SK-N-SH treated with all-trans-retinoic acid at 6 μM for 48 hours (cell line): ENCODE measurements around the gene SAP25.

Experiments used
- ATAC-seq: fragments of 200-7000 bp; cut with Tn5 transposase; 3 replicates; pipeline ENCODE4 v1.9.1; 2020; ENCODE audit warnings: mild to moderate bottlenecking, moderate library complexity
- ARNTL ChIP-seq: fragments of 450-650 bp; formaldehyde crosslinking; IDR thresholded peaks from 2 replicates; pipeline ENCODE4 v1.5.0; 2020; ENCODE audit warnings: low read depth, mild to moderate bottlenecking, moderate library complexity, borderline replicate concordance
- BACH2 ChIP-seq: fragments of 250-450 bp; sonication (Bioruptor Pico); IDR thresholded peaks from 2 replicates; pipeline ENCODE4 v1.9.0; 2021; ENCODE audit warnings: mild to moderate bottlenecking, borderline replicate concordance
- CSDC2 ChIP-seq: fragments of 250-450 bp; sonication (Bioruptor Pico); IDR thresholded peaks from 2 replicates; pipeline ENCODE4 v1.5.0; 2020; ENCODE audit warnings: mild to moderate bottlenecking, moderate library complexity
- ESRRG ChIP-seq: fragments of 250-450 bp; sonication (Bioruptor Pico); IDR thresholded peaks from 2 replicates; pipeline ENCODE4 v1.6.1; 2021; ENCODE audit warnings: mild to moderate bottlenecking
- GLIS3 ChIP-seq: fragments of 250-450 bp; sonication (Bioruptor Pico); IDR thresholded peaks from 2 replicates; pipeline ENCODE4 v1.5.0; 2020; ENCODE audit warnings: mild to moderate bottlenecking, moderate library complexity
- ISL1 ChIP-seq: fragments of 250-450 bp; sonication (Bioruptor Pico); IDR thresholded peaks from 2 replicates; pipeline ENCODE4 v2.1.2; 2022; ENCODE audit warnings: mild to moderate bottlenecking, moderate library complexity
- PPARA ChIP-seq: fragments of 250-450 bp; sonication (Bioruptor Pico); IDR thresholded peaks from 2 replicates; pipeline ENCODE4 v1.5.0; 2020; ENCODE audit warnings: mild to moderate bottlenecking, borderline replicate concordance
- RARB ChIP-seq: fragments of 250-450 bp; sonication (Bioruptor Pico); IDR thresholded peaks from 2 replicates; pipeline ENCODE4 v1.8.0; 2021; ENCODE audit warnings: mild to moderate bottlenecking, moderate library complexity
- SNAI2 ChIP-seq: fragments of 250-450 bp; sonication (Bioruptor Pico); IDR thresholded peaks from 2 replicates; pipeline ENCODE4 v1.5.0; 2020; ENCODE audit warnings: mild to moderate bottlenecking, moderate library complexity
- TCF4 ChIP-seq: fragments of 250-450 bp; sonication (Bioruptor Pico); IDR thresholded peaks from 2 replicates; pipeline ENCODE4 v1.8.0; 2021; ENCODE audit warnings: mild to moderate bottlenecking, moderate library complexity, borderline replicate concordance
- TOX ChIP-seq: fragments of 250-450 bp; sonication (Bioruptor Pico); IDR thresholded peaks from 2 replicates; pipeline ENCODE4 v1.8.0; 2021; ENCODE audit warnings: mild to moderate bottlenecking, moderate library complexity, borderline replicate concordance
- ZC3H10 ChIP-seq: fragments of 250-450 bp; sonication (Bioruptor Pico); IDR thresholded peaks from 2 replicates; pipeline ENCODE4 v1.5.1; 2021; ENCODE audit warnings: mild to moderate bottlenecking, moderate library complexity
- ZFP3 ChIP-seq: fragments of 250-450 bp; sonication (Bioruptor Pico); IDR thresholded peaks from 2 replicates; pipeline ENCODE4 v1.5.0; 2020; ENCODE audit warnings: mild to moderate bottlenecking, moderate library complexity
- ZFP30 ChIP-seq: fragments of 450-650 bp; formaldehyde crosslinking; IDR thresholded peaks from 2 replicates; pipeline ENCODE4 v1.5.0; 2022; ENCODE audit warnings: mild to moderate bottlenecking, moderate library complexity
- ZNF565 ChIP-seq: fragments of 450-650 bp; formaldehyde crosslinking; conservative IDR thresholded peaks from 2 replicates; pipeline ENCODE4 v1.5.0; 2020; ENCODE audit warnings: low read depth, mild to moderate bottlenecking, moderate library complexity
- ZNF70 ChIP-seq: fragments of 450-650 bp; formaldehyde crosslinking; IDR thresholded peaks from 2 replicates; pipeline ENCODE4 v1.5.0; 2020; ENCODE audit warnings: mild to moderate bottlenecking, moderate library complexity
- ZNF8 ChIP-seq: fragments of 450-650 bp; formaldehyde crosslinking; IDR thresholded peaks from 2 replicates; pipeline ENCODE4 v1.5.0; 2020; ENCODE audit warnings: mild to moderate bottlenecking, moderate library complexity
- TF ChIP-seq, protein P1 (sequence below): fragments of 250-450 bp; sonication (Bioruptor Pico); IDR thresholded peaks from 2 replicates; pipeline ENCODE4 v1.5.1; 2020; ENCODE audit warnings: low read depth, mild to moderate bottlenecking, moderate library complexity
- TF ChIP-seq, protein P2 (sequence below): fragments of 250-450 bp; sonication (Bioruptor Pico); IDR thresholded peaks from 2 replicates; pipeline ENCODE4 v1.5.0; 2020; ENCODE audit warnings: mild to moderate bottlenecking, moderate library complexity
- TF ChIP-seq, protein P3 (sequence below): fragments of 250-450 bp; sonication (Bioruptor Pico); IDR thresholded peaks from 2 replicates; pipeline ENCODE4 v1.8.0; 2020; ENCODE audit warnings: mild to moderate bottlenecking, moderate library complexity, borderline replicate concordance
- TF ChIP-seq, protein P4 (sequence below): fragments of 250-450 bp; sonication (Bioruptor Pico); IDR thresholded peaks from 2 replicates; pipeline ENCODE4 v1.8.0; 2021; ENCODE audit warnings: low read depth, mild to moderate bottlenecking, moderate library complexity, borderline replicate concordance

Gene SAP25

DNA sequence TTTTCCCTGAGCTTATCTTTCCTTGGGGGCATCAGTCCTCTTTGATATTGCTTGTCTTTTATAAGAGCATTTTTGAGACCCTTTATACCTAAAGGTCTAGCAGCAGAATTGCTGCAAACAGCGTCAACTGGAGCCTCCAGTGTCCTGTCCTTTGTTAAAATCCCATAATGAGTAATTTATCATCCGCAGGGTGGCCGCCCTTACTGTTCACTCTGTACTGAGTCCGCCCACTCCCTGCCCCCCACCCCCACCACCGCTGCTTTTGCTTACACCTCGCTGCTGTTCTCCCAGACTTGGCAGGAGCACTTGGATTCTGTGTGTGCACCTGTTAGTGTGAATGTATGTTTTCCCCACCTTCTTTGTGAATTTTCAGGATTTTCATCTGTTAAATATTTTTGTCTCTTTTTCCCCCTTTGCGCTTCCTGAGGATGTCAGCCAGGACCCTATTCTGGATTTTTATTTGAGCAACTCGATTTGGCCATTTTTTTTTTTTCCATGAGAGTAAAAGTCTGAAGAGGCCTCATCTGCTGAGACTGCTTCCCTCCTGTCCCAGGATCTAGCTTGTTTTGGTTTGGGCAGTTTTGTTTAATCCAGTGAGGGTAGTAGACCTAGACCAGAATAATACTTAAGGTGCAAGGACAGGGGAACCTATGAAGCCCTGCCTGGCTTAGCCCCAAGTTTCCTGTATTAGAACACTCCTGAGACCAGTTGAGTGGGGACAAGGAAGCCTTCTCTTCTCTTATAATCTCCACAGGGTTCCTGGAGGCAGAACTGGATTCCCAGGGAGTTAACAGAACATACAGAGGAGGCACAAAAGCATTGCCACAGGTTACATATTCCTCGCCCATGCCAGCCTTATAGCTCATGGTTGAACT lies 26.5 kb downstream of the SAP25 start:
- no peak for ATAC-seq
- TF ChIP-seq, protein P1, sequence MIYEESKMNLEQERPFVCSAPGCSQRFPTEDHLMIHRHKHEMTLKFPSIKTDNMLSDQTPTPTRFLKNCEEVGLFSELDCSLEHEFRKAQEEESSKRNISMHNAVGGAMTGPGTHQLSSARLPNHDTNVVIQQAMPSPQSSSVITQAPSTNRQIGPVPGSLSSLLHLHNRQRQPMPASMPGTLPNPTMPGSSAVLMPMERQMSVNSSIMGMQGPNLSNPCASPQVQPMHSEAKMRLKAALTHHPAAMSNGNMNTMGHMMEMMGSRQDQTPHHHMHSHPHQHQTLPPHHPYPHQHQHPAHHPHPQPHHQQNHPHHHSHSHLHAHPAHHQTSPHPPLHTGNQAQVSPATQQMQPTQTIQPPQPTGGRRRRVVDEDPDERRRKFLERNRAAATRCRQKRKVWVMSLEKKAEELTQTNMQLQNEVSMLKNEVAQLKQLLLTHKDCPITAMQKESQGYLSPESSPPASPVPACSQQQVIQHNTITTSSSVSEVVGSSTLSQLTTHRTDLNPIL (CRISPR knock-in tag), result no peak
- TF ChIP-seq ZNF565 (CRISPR knock-in tag) (no peak), ZNF8 (no peak), ESRRG (CRISPR knock-in tag) (no peak), ZFP30 (no peak), PPARA (CRISPR knock-in tag) (no peak), TCF4 (CRISPR knock-in tag) (no peak), CSDC2 (CRISPR knock-in tag) (no peak), TOX (CRISPR knock-in tag) (no peak), RARB (no peak), ISL1 (CRISPR knock-in tag) (no peak), ZNF70 (no peak), ZC3H10 (CRISPR knock-in tag) (no peak), ZFP3 (CRISPR knock-in tag) (no peak), SNAI2 (CRISPR knock-in tag) (no peak), BACH2 (no peak)
- TF ChIP-seq, protein P2, sequence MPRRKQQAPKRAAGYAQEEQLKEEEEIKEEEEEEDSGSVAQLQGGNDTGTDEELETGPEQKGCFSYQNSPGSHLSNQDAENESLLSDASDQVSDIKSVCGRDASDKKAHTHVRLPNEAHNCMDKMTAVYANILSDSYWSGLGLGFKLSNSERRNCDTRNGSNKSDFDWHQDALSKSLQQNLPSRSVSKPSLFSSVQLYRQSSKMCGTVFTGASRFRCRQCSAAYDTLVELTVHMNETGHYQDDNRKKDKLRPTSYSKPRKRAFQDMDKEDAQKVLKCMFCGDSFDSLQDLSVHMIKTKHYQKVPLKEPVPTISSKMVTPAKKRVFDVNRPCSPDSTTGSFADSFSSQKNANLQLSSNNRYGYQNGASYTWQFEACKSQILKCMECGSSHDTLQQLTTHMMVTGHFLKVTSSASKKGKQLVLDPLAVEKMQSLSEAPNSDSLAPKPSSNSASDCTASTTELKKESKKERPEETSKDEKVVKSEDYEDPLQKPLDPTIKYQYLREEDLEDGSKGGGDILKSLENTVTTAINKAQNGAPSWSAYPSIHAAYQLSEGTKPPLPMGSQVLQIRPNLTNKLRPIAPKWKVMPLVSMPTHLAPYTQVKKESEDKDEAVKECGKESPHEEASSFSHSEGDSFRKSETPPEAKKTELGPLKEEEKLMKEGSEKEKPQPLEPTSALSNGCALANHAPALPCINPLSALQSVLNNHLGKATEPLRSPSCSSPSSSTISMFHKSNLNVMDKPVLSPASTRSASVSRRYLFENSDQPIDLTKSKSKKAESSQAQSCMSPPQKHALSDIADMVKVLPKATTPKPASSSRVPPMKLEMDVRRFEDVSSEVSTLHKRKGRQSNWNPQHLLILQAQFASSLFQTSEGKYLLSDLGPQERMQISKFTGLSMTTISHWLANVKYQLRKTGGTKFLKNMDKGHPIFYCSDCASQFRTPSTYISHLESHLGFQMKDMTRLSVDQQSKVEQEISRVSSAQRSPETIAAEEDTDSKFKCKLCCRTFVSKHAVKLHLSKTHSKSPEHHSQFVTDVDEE (CRISPR knock-in tag), result no peak
- TF ChIP-seq, protein P3, sequence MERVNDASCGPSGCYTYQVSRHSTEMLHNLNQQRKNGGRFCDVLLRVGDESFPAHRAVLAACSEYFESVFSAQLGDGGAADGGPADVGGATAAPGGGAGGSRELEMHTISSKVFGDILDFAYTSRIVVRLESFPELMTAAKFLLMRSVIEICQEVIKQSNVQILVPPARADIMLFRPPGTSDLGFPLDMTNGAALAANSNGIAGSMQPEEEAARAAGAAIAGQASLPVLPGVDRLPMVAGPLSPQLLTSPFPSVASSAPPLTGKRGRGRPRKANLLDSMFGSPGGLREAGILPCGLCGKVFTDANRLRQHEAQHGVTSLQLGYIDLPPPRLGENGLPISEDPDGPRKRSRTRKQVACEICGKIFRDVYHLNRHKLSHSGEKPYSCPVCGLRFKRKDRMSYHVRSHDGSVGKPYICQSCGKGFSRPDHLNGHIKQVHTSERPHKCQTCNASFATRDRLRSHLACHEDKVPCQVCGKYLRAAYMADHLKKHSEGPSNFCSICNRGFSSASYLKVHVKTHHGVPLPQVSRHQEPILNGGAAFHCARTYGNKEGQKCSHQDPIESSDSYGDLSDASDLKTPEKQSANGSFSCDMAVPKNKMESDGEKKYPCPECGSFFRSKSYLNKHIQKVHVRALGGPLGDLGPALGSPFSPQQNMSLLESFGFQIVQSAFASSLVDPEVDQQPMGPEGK, result no peak
- TF ChIP-seq, protein P4, sequence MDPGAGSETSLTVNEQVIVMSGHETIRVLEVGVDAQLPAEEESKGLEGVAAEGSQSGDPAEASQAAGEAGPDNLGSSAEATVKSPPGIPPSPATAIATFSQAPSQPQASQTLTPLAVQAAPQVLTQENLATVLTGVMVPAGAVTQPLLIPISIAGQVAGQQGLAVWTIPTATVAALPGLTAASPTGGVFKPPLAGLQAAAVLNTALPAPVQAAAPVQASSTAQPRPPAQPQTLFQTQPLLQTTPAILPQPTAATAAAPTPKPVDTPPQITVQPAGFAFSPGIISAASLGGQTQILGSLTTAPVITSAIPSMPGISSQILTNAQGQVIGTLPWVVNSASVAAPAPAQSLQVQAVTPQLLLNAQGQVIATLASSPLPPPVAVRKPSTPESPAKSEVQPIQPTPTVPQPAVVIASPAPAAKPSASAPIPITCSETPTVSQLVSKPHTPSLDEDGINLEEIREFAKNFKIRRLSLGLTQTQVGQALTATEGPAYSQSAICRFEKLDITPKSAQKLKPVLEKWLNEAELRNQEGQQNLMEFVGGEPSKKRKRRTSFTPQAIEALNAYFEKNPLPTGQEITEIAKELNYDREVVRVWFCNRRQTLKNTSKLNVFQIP, result no peak

DNA sequence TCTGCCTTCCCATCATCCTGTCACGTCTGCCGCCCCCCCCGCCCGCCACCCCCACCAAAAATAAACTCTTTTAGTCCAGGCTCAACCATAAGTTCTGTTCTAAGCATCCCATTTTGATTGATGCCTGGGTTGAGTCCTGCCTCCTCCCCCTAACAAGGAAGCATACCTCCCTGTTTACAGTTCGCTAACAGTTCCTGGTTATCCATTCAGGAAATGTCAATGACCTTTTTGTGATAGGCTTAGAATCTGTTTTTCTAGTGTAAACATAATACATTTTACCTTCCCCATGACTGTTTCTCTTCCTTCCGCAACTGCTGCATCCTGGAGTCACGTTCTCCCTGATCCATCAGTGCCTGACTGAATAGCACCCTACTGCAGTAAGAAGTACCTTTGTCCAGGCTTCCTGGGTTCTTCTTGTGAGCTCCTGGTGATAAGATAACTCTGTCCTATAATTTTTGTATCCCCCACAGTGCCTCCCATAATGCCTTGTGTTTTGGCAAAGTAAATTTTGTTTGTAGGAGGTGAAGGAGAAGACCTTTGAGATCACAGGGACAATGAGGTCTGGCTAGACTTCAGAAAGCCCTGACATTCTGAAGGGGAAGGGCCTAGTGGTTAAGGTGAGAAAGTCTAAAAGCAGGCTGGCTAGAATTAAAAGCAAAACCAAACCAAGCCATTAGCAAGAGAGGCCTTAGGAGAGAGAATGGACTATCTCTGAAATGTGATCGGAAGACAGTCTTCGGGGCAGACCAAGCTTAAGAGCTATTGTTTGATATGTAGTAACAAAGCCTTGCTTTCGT lies 27.4 kb downstream of the SAP25 start:
- peak; percentile 37 for ATAC-seq
- TF ChIP-seq ISL1 (CRISPR knock-in tag) (no peak), ZNF70 (no peak), ARNTL (CRISPR knock-in tag) (no peak), ZNF8 (no peak), SNAI2 (CRISPR knock-in tag) (no peak), TCF4 (CRISPR knock-in tag) (no peak), PPARA (CRISPR knock-in tag) (no peak), ESRRG (CRISPR knock-in tag) (no peak), GLIS3 (CRISPR knock-in tag) (no peak), CSDC2 (CRISPR knock-in tag) (no peak), ZC3H10 (CRISPR knock-in tag) (no peak), ZFP3 (CRISPR knock-in tag) (no peak), ZNF565 (CRISPR knock-in tag) (no peak), ZFP30 (no peak), RARB (no peak)
- TF ChIP-seq, protein P1 (CRISPR knock-in tag), result no peak
- TF ChIP-seq, protein P4, result no peak
